K562 (cell line): ENCODE results near the gene CNPY4. TPM values are rescaled to one million over a fixed set of nuclear protein-coding genes. Genes with fewer than 3 reads are reported as not detected.

Experiments used
- ELF4 ChIP-seq: fragments of 450-650 bp; formaldehyde crosslinking; IDR thresholded peaks from 2 replicates; pipeline ENCODE4 v1.4.0; 2022; ENCODE audit warnings: missing genetic modification characterization
- FOXJ2 ChIP-seq: fragments of 200-800 bp; sonication (Bioruptor generic); IDR thresholded peaks from 2 replicates; pipeline ENCODE4 v1.6.1; 2016; ENCODE audit warnings: missing genetic modification characterization, missing compliant biosample characterization
- HDAC2 ChIP-seq: fragments of 450-650 bp; IDR thresholded peaks from 2 replicates; pipeline ENCODE4 v1.6.1; 2016; ENCODE audit warnings: mild to moderate bottlenecking
- JUND ChIP-seq, 2 experiments: IDR thresholded peaks; 2 replicates in 1 of 2; 3 replicates in 1 of 2; pipeline ENCODE4 v1.6.1; 2011; ENCODE audit warnings: borderline replicate concordance in 2 of 2, low read depth in 2 of 2, low read length in 2 of 2, improper control_type of control experiment in 1 of 2, missing biosample characterization in 1 of 2, missing genetic modification characterization in 1 of 2, missing genetic modification reagents in 1 of 2
- KLF10 ChIP-seq: fragments of 250-450 bp; sonication (Bioruptor Pico); IDR thresholded peaks from 2 replicates; pipeline ENCODE4 v1.6.1; 2021; ENCODE audit warnings: matching md5 sums
- MECOM ChIP-seq: fragments of 250-450 bp; sonication (Bioruptor Pico); IDR thresholded peaks from 2 replicates; pipeline ENCODE4 v1.8.0; 2022; ENCODE audit warnings: inconsistent platforms
- NFIX ChIP-seq: fragments of 250-450 bp; sonication (Bioruptor Pico); IDR thresholded peaks from 2 replicates; pipeline ENCODE4 v1.4.0; 2020; ENCODE audit warnings: low read depth, mild to moderate bottlenecking, moderate library complexity
- RBBP5 ChIP-seq: fragments of 200-600 bp; sonication (generic); IDR thresholded peaks from 2 replicates; pipeline ENCODE4 v1.6.1; 2012; ENCODE audit warnings: borderline replicate concordance, mild to moderate bottlenecking, low read length, control low read depth, inconsistent platforms; ENCODE audit not compliant: insufficient read depth, poor library complexity, severe bottlenecking
- RBM22 ChIP-seq: fragments of 200-400 bp; formaldehyde crosslinking; IDR thresholded peaks from 2 replicates; pipeline ENCODE4 v1.6.1; 2018; ENCODE audit warnings: low read length, low read depth; ENCODE audit not compliant: poor library complexity, severe bottlenecking
- SPI1 ChIP-seq: IDR thresholded peaks from 2 replicates; pipeline ENCODE4 v1.6.1; 2011; ENCODE audit warnings: low read depth, low read length, control low read depth, borderline replicate concordance
- THAP12 ChIP-seq: fragments of 250-450 bp; sonication (Bioruptor Pico); IDR thresholded peaks from 2 replicates; pipeline ENCODE4 v1.9.0; 2021; ENCODE audit warnings: mild to moderate bottlenecking, inconsistent platforms
- ZBTB1 ChIP-seq: sonication (generic); formaldehyde crosslinking; IDR thresholded peaks from 2 replicates; pipeline ENCODE4 v1.8.1; 2023; ENCODE audit warnings: missing genetic modification reagents, low read depth, mild to moderate bottlenecking, borderline replicate concordance
- ZNF121 ChIP-seq: sonication (generic); formaldehyde crosslinking; conservative IDR thresholded peaks from 2 replicates; pipeline ENCODE4 v1.8.0; 2022; ENCODE audit warnings: missing genetic modification reagents
- ZNF23 ChIP-seq: fragments of 250-450 bp; sonication (Bioruptor Pico); IDR thresholded peaks from 2 replicates; pipeline ENCODE4 v1.4.0; 2020; ENCODE audit warnings: mild to moderate bottlenecking
- ZNF347 ChIP-seq: fragments of 450-650 bp; formaldehyde crosslinking; IDR thresholded peaks from 2 replicates; pipeline ENCODE4 v1.4.0; 2020; ENCODE audit warnings: low read depth, mild to moderate bottlenecking, moderate library complexity
- ZNF354B ChIP-seq: fragments of 250-450 bp; sonication (Bioruptor Pico); IDR thresholded peaks from 2 replicates; pipeline ENCODE4 v1.4.0; 2020
- ZNF766 ChIP-seq: fragments of 200-800 bp; sonication (Bioruptor generic); conservative IDR thresholded peaks from 2 replicates; pipeline ENCODE4 v1.6.1; 2016; ENCODE audit warnings: missing genetic modification characterization, missing compliant biosample characterization
- polyA plus RNA-seq, 8 experiments: library from polyadenylated mRNA; depleted of rRNA in 4 of 8; stranded (reverse) in 5 of 8; unstranded in 3 of 8; fragments of >200 nt; fragmentation: Nextera tagmentation in 2 of 8; fragmentation: Illumina TruSeq in 1 of 8; extraction: Ambion mirVana in 2 of 8; extraction: Trizol in 1 of 8; gene quantifications; 2 replicates each; pipeline versions ENCODE4 v1.2.1 to v1.2.3, GENCODE V29; 2011 to 2014; ENCODE audit warnings: inconsistent platforms in 1 of 8, missing spikeins in 1 of 8
- total RNA-seq, 7 experiments: library from RNA; depleted of rRNA in 6 of 7; stranded (reverse); fragments of >200 nt in 6 of 7; fragmentation: Illumina TruSeq in 2 of 7; extraction: Trizol in 2 of 7; gene quantifications; 2 replicates each; pipeline versions ENCODE4 v1.2.1 to v1.2.3, GENCODE V29; 2011 to 2021; ENCODE audit warnings: low replicate concordance in 1 of 7

Gene CNPY4
- total and polyA plus RNA-seq, 9 of the 15 experiments (the other 6 are each of a cell fraction or from before 2014, with no cell fraction given), result 1.9 to 11.2 (median 7.0) TPM

- no peak for TF ChIP-seq SPI1
- TF ChIP-seq RBM22, result no peak
- peak; percentile 94; the same call in 1 of the 2 replicates for TF ChIP-seq HDAC2
- no peak for TF ChIP-seq ZNF23 (CRISPR knock-in tag)
- TF ChIP-seq ELF4 (CRISPR knock-in tag), result peak; percentile 96
- no peak for TF ChIP-seq ZNF121 (CRISPR knock-in tag)
- peak; percentile 68 for TF ChIP-seq JUND (IDR thresholded peaks at IDR 0.05; ENCODE audit: borderline replicate concordance, low read depth, low read length)
- TF ChIP-seq JUND (tag; IDR thresholded peaks at IDR 0.05; ENCODE audit: borderline replicate concordance, low read depth, low read length), result peak; percentile 53; the same call in 1 of the 3 replicates
- TF ChIP-seq ZBTB1 (CRISPR knock-in tag), result no peak
- 0 out of 2 replicates have a peak, but pooled peaks have one; percentile 5 for TF ChIP-seq THAP12 (CRISPR knock-in tag)
- TF ChIP-seq ZNF354B (CRISPR knock-in tag), result no peak
- no peak for TF ChIP-seq KLF10 (CRISPR knock-in tag)
- peak; percentile 63; the same call in 1 of the 2 replicates for TF ChIP-seq ZNF766 (CRISPR knock-in tag)
- peak; percentile 96 for TF ChIP-seq FOXJ2 (tag)
- TF ChIP-seq RBBP5, result peak; percentile 28
- 0 out of 2 replicates have a peak, but pooled peaks have one; percentile 21 for TF ChIP-seq MECOM (CRISPR knock-in tag)
- TF ChIP-seq NFIX (CRISPR knock-in tag), result no peak
- no peak for TF ChIP-seq ZNF347 (CRISPR knock-in tag)
Observed at GRCh38 chr7:100167912-100168323, 48.5 kb downstream of the CNPY4 start (continued).
